Liver (tissue), 9 donors: Measurements from ENCODE around the gene CUX1. TPM values are rescaled to one million over a fixed set of nuclear protein-coding genes. Genes with fewer than 3 reads are reported as not detected.

Experiments used
- DNase-seq: peaks from one replicate; pipeline ENCODE4 v3.0.0-alpha.2; 2017; ENCODE audit warnings: low spot score
- H3K27ac ChIP-seq, 2 donors: one replicate each; pipeline ENCODE4 v1.7.0; 2013; ENCODE audit warnings: inconsistent platforms in 2 of 2, low read length in 2 of 2, control low read depth in 1 of 2, low read depth in 1 of 2, mild to moderate bottlenecking in 1 of 2
- H3K27me3 ChIP-seq, 4 donors: one replicate each; pipeline versions ENCODE4 v1.6.1 to v1.7.0; 2013; ENCODE audit warnings: low read length in 3 of 4, inconsistent platforms in 1 of 4, mild to moderate bottlenecking in 1 of 4, moderate library complexity in 1 of 4; ENCODE audit not compliant: control insufficient read depth in 4 of 4, insufficient read depth in 4 of 4
- H3K36me3 ChIP-seq, 4 donors: one replicate each; pipeline versions ENCODE4 v1.6.1 to v1.7.0; 2013; ENCODE audit warnings: low read length in 3 of 4, mild to moderate bottlenecking in 3 of 4, low read depth in 1 of 4, moderate library complexity in 1 of 4; ENCODE audit not compliant: control insufficient read depth in 4 of 4, insufficient read depth in 3 of 4
- H3K4me1 ChIP-seq, 4 donors: one replicate each; pipeline versions ENCODE4 v1.6.1 to v1.7.0; 2013; ENCODE audit warnings: low read length in 3 of 4, mild to moderate bottlenecking in 3 of 4, moderate library complexity in 1 of 4; ENCODE audit not compliant: control insufficient read depth in 4 of 4, insufficient read depth in 4 of 4
- H3K4me3 ChIP-seq, 3 donors: one replicate each; pipeline versions ENCODE4 v1.6.1 to v1.7.0; 2013; ENCODE audit warnings: low read length in 3 of 3, control low read depth in 1 of 3, low read depth in 1 of 3, mild to moderate bottlenecking in 1 of 3
- H3K9ac ChIP-seq, 2 donors: one replicate each; pipeline ENCODE4 v1.7.0; 2013; ENCODE audit warnings: low read length in 2 of 2, mild to moderate bottlenecking in 2 of 2, moderate library complexity in 2 of 2, control low read depth in 1 of 2, low read depth in 1 of 2
- H3K9me3 ChIP-seq, 4 donors: one replicate each; pipeline versions ENCODE4 v1.6.1 to v1.7.0; 2013; ENCODE audit warnings: low read length in 3 of 4; ENCODE audit not compliant: control insufficient read depth in 4 of 4
- ATF3 ChIP-seq: IDR thresholded peaks from 2 replicates; pipeline ENCODE4 v1.6.1; 2016; ENCODE audit warnings: antibody characterized with exemption
- CTCF ChIP-seq: fragments of 150-350 bp; IDR thresholded peaks from 2 replicates; pipeline ENCODE4 v1.5.1; 2017; ENCODE audit warnings: improper control_type of control experiment, low read depth, low read length; ENCODE audit not compliant: missing input control
- EGR1 ChIP-seq, 2 donors: IDR thresholded peaks; 2 replicates each; pipeline ENCODE4 v1.6.1; 2016 to 2018; ENCODE audit warnings: antibody characterized with exemption in 2 of 2, low read depth in 2 of 2
- FOXA1 ChIP-seq: IDR thresholded peaks from 2 replicates; pipeline ENCODE4 v1.6.1; 2016; ENCODE audit warnings: antibody characterized with exemption
- FOXA2 ChIP-seq: IDR thresholded peaks from 2 replicates; pipeline ENCODE4 v1.6.1; 2016; ENCODE audit warnings: antibody characterized with exemption
- HNF4A ChIP-seq, 2 donors: conservative IDR thresholded peaks; 2 replicates each; pipeline ENCODE4 v1.6.1; 2016; ENCODE audit warnings: antibody characterized with exemption in 2 of 2, mild to moderate bottlenecking in 2 of 2
- HNF4G ChIP-seq: IDR thresholded peaks from 2 replicates; pipeline ENCODE4 v1.6.1; 2016; ENCODE audit warnings: antibody characterized with exemption
- JUND ChIP-seq, 2 donors: IDR thresholded peaks; 2 replicates each; pipeline ENCODE4 v1.6.1; 2016; ENCODE audit warnings: antibody characterized with exemption in 2 of 2
- MAX ChIP-seq: IDR thresholded peaks from 2 replicates; pipeline ENCODE4 v1.6.1; 2016; ENCODE audit warnings: antibody characterized with exemption
- NR2F2 ChIP-seq: IDR thresholded peaks from 2 replicates; pipeline ENCODE4 v1.6.1; 2016; ENCODE audit warnings: antibody characterized with exemption
- REST ChIP-seq: IDR thresholded peaks from 2 replicates; pipeline ENCODE4 v1.6.1; 2016; ENCODE audit warnings: antibody characterized with exemption, mild to moderate bottlenecking
- RXRA ChIP-seq, 2 donors: IDR thresholded peaks; 2 replicates each; pipeline ENCODE4 v1.6.1; 2017 to 2018; ENCODE audit warnings: antibody characterized with exemption in 2 of 2, mild to moderate bottlenecking in 1 of 2
- SP1 ChIP-seq: IDR thresholded peaks from 2 replicates; pipeline ENCODE4 v1.6.1; 2018; ENCODE audit warnings: antibody characterized with exemption, mild to moderate bottlenecking
- TAF1 ChIP-seq: conservative IDR thresholded peaks from 2 replicates; pipeline ENCODE4 v1.6.1; 2016; ENCODE audit warnings: antibody characterized with exemption, mild to moderate bottlenecking
- YY1 ChIP-seq: IDR thresholded peaks from 2 replicates; pipeline ENCODE4 v1.6.1; 2016; ENCODE audit warnings: antibody characterized with exemption, mild to moderate bottlenecking
- WGBS: extraction: QIAGEN DNeasy Blood & Tissue Kit; methylation state at CpG from one replicate; pipeline ENCODE4 v1.1.7; 2013; 5-methylcytosine and 5-hydroxymethylcytosine counted together
- polyA plus RNA-seq, 2 donors: library from polyadenylated mRNA; stranded (reverse) in 1 of 2; unstranded in 1 of 2; fragments of 200-250 nt in 1 of 2; fragments of >200 nt in 1 of 2; fragmentation: Nextera tagmentation in 1 of 2; extraction: Ambion mirVana in 1 of 2; gene quantifications; one replicate each; pipeline versions ENCODE4 v1.2.1 to v1.2.3, GENCODE V29; 2013 to 2015
- total RNA-seq, 2 donors: library from RNA; depleted of rRNA; stranded (reverse); fragments of >200 nt; gene quantifications; one replicate each; pipeline ENCODE4 v1.2.3, GENCODE V29; 2014
- donor health status: healthy.
- donor health status: healthy.
- donor health status: healthy.
- donor health status: healthy.
- donor health status: healthy.

CUX1 gene
- total and polyA plus RNA-seq, 4 donors, result 18.6 to 40.6 (median 21.4) TPM

GRCh38 chr7:101902680-101903514, 85.5 kb downstream of the CUX1 start:
- 88% methylated on average over 18 of the region's 18 CpGs for WGBS
- no peak overlapping the region for H3K4me3 ChIP-seq
- H3K27me3 ChIP-seq, result no peaks in the 10 kb centered on the region
- no peaks in the 10 kb centered on the region for H3K36me3 ChIP-seq
- DNase-seq, result no peak
- no peak overlapping the region for H3K27ac ChIP-seq
- no peak for TF ChIP-seq ATF3
- TF ChIP-seq TAF1, result no peak
- no peak for TF ChIP-seq EGR1 (IDR thresholded peaks at IDR 0.05; ENCODE audit: low read depth in 2 of 2)
- TF ChIP-seq REST, result no peak
- TF ChIP-seq HNF4G, result no peak
- no peak for TF ChIP-seq FOXA1
- TF ChIP-seq YY1, result no peak
- TF ChIP-seq FOXA2, result no peak
- no peak for TF ChIP-seq HNF4A (conservative IDR thresholded peaks at IDR 0.05)
- H3K4me1 ChIP-seq, result peaks cover 0 to 2% (median 0%) of the 10 kb centered on the region in 4 donors
- H3K9me3 ChIP-seq, result no peaks in the 10 kb centered on the region
- H3K9ac ChIP-seq, result no peak overlapping the region

GRCh38 chr7:101903515-101903868, 86.1 kb downstream of the CUX1 start:
- Histone ChIP-seq H3K9me3 (no peaks in the 10 kb centered on the region), H3K4me3 (no peak overlapping the region), H3K36me3 (no peaks in the 10 kb centered on the region), H3K27ac (no peak overlapping the region), H3K27me3 (no peaks in the 10 kb centered on the region), H3K4me1 (peaks cover 0 to 2% (median 0%) of the 10 kb centered on the region in 4 donors), H3K9ac (no peak overlapping the region)
- DNase-seq, result no peak
- 96% methylated on average over 13 of the region's 13 CpGs for WGBS
- no peak for TF ChIP-seq HNF4A (conservative IDR thresholded peaks at IDR 0.05)
- TF ChIP-seq SP1, result no peak
- TF ChIP-seq YY1, result no peak
- TF ChIP-seq JUND (IDR thresholded peaks at IDR 0.05), result no peak
- no peak for TF ChIP-seq RXRA (IDR thresholded peaks at IDR 0.05)
- TF ChIP-seq NR2F2, result no peak
- no peak for TF ChIP-seq CTCF
- TF ChIP-seq MAX, result no peak
- TF ChIP-seq ATF3, result no peak
- TF ChIP-seq REST, result no peak
- no peak for TF ChIP-seq TAF1
- TF ChIP-seq FOXA2, result no peak
- no peak for TF ChIP-seq FOXA1
- TF ChIP-seq HNF4G, result no peak
